B cell (primary cell): ENCODE results near the gene DENND1A. TPM values are rescaled to one million over a fixed set of nuclear protein-coding genes. Genes with fewer than 3 reads are reported as not detected.

Source experiments
- ATAC-seq: fragments of 200-7000 bp; cut with Tn5 transposase; one replicate; pipeline ENCODE4 v1.10.0; 2021; ENCODE audit warnings: low read depth, mild to moderate bottlenecking, moderate number of reproducible peaks, moderate library complexity
- CTCF ChIA-PET: fragments of 350-600 bp; sonication (Branson Sonifier 250); formaldehyde crosslinking; loops from one replicate; lab custom pipeline; 2021; ENCODE audit warnings: antibody characterized with exemption, inconsistent platforms; lab: Charles Lee
- POLR2A ChIA-PET: fragments of 350-600 bp; sonication (Branson Sonifier 250); formaldehyde crosslinking; loops from one replicate; lab custom pipeline; 2021; ENCODE audit warnings: antibody characterized with exemption; lab: Charles Lee
- DNase-seq: peaks from one replicate; pipeline ENCODE4 v3.0.0; 2013
- H2AFZ ChIP-seq: 2 replicates; pipeline ENCODE4 v1.6.1; 2012; ENCODE audit warnings: mild to moderate bottlenecking, low read depth, low read length; ENCODE audit not compliant: insufficient read depth, poor library complexity, severe bottlenecking
- H3K27ac ChIP-seq, 2 donors: 1 replicate in 1 of 2; 2 replicates in 1 of 2; pipeline ENCODE4 v1.5.1; 2012 to 2013; ENCODE audit warnings: low read length in 2 of 2, mild to moderate bottlenecking in 2 of 2, moderate library complexity in 1 of 2
- H3K27me3 ChIP-seq, 4 experiments: fragments of 200-600 bp in 1 of 4; sonication (generic) in 1 of 4; replicated peaks in 1 of 4; 1 replicate in 2 of 4; 2 replicates in 2 of 4; pipeline versions ENCODE4 v1.6.1 to v1.7.0; 2013 to 2016; ENCODE audit warnings: low read length in 3 of 4, mild to moderate bottlenecking in 2 of 4, mixed read lengths in 1 of 4, moderate library complexity in 1 of 4; ENCODE audit not compliant: insufficient read depth in 4 of 4, control insufficient read depth in 3 of 4; ENCODE audit errors: control extremely low read depth in 1 of 4
- H3K36me3 ChIP-seq, 2 experiments: replicated peaks in 1 of 2; 1 replicate in 1 of 2; 2 replicates in 1 of 2; pipeline versions ENCODE4 v1.6.1 to v1.7.1; 2013; ENCODE audit warnings: low read length in 1 of 2; ENCODE audit not compliant: insufficient read depth in 2 of 2, control insufficient read depth in 1 of 2; ENCODE audit errors: control extremely low read depth in 1 of 2, extremely low read depth in 1 of 2
- H3K4me1 ChIP-seq, 2 donors: fragments of 200-600 bp in 1 of 2; sonication (generic) in 1 of 2; 1 replicate in 1 of 2; 2 replicates in 1 of 2; pipeline versions ENCODE4 v1.5.1 to v1.6.1; 2013 to 2017; ENCODE audit warnings: low read length in 2 of 2; ENCODE audit not compliant: control insufficient read depth in 2 of 2, insufficient read depth in 2 of 2
- H3K4me2 ChIP-seq: replicated peaks from 2 replicates; pipeline ENCODE3; 2012; ENCODE audit warnings: mild to moderate bottlenecking, low read depth, low read length; ENCODE audit not compliant: poor library complexity, severe bottlenecking
- H3K4me3 ChIP-seq, 5 experiments: fragments of 200-600 bp in 1 of 5; sonication (generic) in 1 of 5; 1 replicate in 3 of 5; 2 replicates in 2 of 5; pipeline versions ENCODE4 v1.5.1 to v1.7.0; 2011 to 2016; ENCODE audit warnings: low read length in 4 of 5, mild to moderate bottlenecking in 4 of 5, low read depth in 2 of 5, control low read depth in 1 of 5, moderate library complexity in 1 of 5; ENCODE audit not compliant: insufficient read depth in 1 of 5; ENCODE audit errors: control extremely low read depth in 1 of 5, extremely low read depth in 1 of 5
- H3K79me2 ChIP-seq: fragments of 200-600 bp; sonication (generic); one replicate; pipeline ENCODE4 v1.6.0; 2016; ENCODE audit warnings: low read length; ENCODE audit not compliant: control insufficient read depth, insufficient read depth
- H3K9ac ChIP-seq: fragments of 200-600 bp; sonication (generic); 2 replicates; pipeline ENCODE4 v1.6.1; 2017; ENCODE audit warnings: mild to moderate bottlenecking, low read length, moderate library complexity
- H3K9me3 ChIP-seq, 3 donors: one replicate each; pipeline versions ENCODE4 v1.6.1 to v1.7.1; 2013; ENCODE audit warnings: low read length in 2 of 3; ENCODE audit not compliant: control insufficient read depth in 2 of 3, insufficient read depth in 1 of 3; ENCODE audit errors: control extremely low read depth in 1 of 3
- H4K20me1 ChIP-seq: 2 replicates; pipeline ENCODE4 v1.6.0; 2012; ENCODE audit warnings: mild to moderate bottlenecking, low read length; ENCODE audit not compliant: insufficient read depth, control insufficient read depth, poor library complexity, severe bottlenecking
- H3K27ac Mint-ChIP-seq: one replicate; pipeline ENCODE4 v1.8.0; 2021; ENCODE audit warnings: mixed read lengths
- H3K27me3 Mint-ChIP-seq: one replicate; pipeline ENCODE4 v1.8.0; 2021; ENCODE audit warnings: mixed read lengths
- H3K4me1 Mint-ChIP-seq: one replicate; pipeline ENCODE4 v1.8.0; 2021; ENCODE audit warnings: mixed read lengths
- H3K4me3 Mint-ChIP-seq: one replicate; pipeline ENCODE4 v1.8.0; 2021; ENCODE audit warnings: mixed read lengths
- H3K9me3 Mint-ChIP-seq: one replicate; pipeline ENCODE4 v1.8.0; 2022; ENCODE audit warnings: mixed read lengths; ENCODE audit not compliant: insufficient read depth
- CTCF ChIP-seq: fragments of 200-600 bp; IDR thresholded peaks from one replicate; pipeline ENCODE4 v1.8.0; 2022; ENCODE audit warnings: antibody characterized with exemption, mild to moderate bottlenecking
- EZH2 ChIP-seq: IDR thresholded peaks from 2 replicates; pipeline ENCODE4 v1.6.1; 2012; ENCODE audit warnings: borderline replicate concordance, low read depth, mild to moderate bottlenecking, moderate library complexity, low read length; ENCODE audit not compliant: insufficient read depth, poor library complexity, severe bottlenecking
- WGBS: methylation state at CpG from one replicate; pipeline ENCODE4 v1.1.5; 2013; ENCODE audit warnings: missing lambda C conversion rate; ENCODE audit not compliant: insufficient coverage; 5-methylcytosine and 5-hydroxymethylcytosine counted together
- intact Hi-C: fragments of 100-400 bp; cut with micrococcal nuclease; formaldehyde crosslinking; loops from one replicate; pipeline ENCODE4 v1.10.0; 2022
- polyA plus RNA-seq: library from polyadenylated mRNA; depleted of rRNA; stranded (reverse); fragments of >200 nt; gene quantifications from 2 replicates; pipeline ENCODE4 v1.2.3, GENCODE V29; 2012
- total RNA-seq, 2 donors: library from RNA; stranded (reverse); fragments of 120-200 nt in 1 of 2; gene quantifications; 1 replicate in 1 of 2; 2 replicates in 1 of 2; pipeline versions ENCODE4 v1.2.3 to v1.2.4, GENCODE V29; 2013 to 2022

The DENND1A gene
- total and polyA plus RNA-seq, 2 donors (not counting 1 experiment from before 2014, with no cell fraction given), result 10.8 to 26.0 TPM

- H3K4me3 Mint-ChIP-seq, result no peak overlapping the region
- no peaks in the 10 kb centered on the region for H3K27me3 Mint-ChIP-seq
- Histone ChIP-seq H3K4me3 (no peak overlapping the region), H3K79me2 (peaks cover 23% of the 10 kb centered on the region), H3K27ac (peak overlapping the region in 1 of 2 donors; percentile 61), H3K27me3 (no peaks in the 10 kb centered on the region), H2AFZ (peak overlapping the region; percentile 56), H4K20me1 (no peaks in the 10 kb centered on the region), H3K4me2 (no peak overlapping the region), H3K36me3 (no peaks in the 10 kb centered on the region), H3K9ac (no peak overlapping the region), H3K4me1 (peaks cover 60 to 80% of the 10 kb centered on the region in 2 donors), H3K9me3 (peaks cover 0 to 7% (median 0%) of the 10 kb centered on the region in 3 donors)
- H3K9me3 Mint-ChIP-seq, result no peaks in the 10 kb centered on the region
- no peak for ATAC-seq
- DNase-seq, result no peak
- intact Hi-C loops, result loop anchor here (10.0 kb wide), 1 partner anchor 441 kb away; the partner anchor contains the start of gene RC3H2
- POLR2A ChIA-PET, result interaction anchor here (0.6 kb wide), 1 partner anchor 149 kb away, joined by 6 read pairs; no protein-coding TSS in a partner anchor
- H3K27ac Mint-ChIP-seq, result peak overlapping the region; percentile 73
- WGBS, result 78% methylated on average over 9 of the region's 9 CpGs
- CTCF ChIA-PET, result interaction anchor here (1.2 to 1.8 kb wide), 5 partner anchors 8 to 263 kb away, joined by 3 to 8 read pairs (median 4); no protein-coding TSS in a partner anchor
- TF ChIP-seq EZH2 (no peak), CTCF (no peak)
- peaks cover 49% of the 10 kb centered on the region for H3K4me1 Mint-ChIP-seq
Observed at GRCh38 chr9:123346026-123346425, 583.9 kb downstream of the DENND1A start.

- H3K9ac ChIP-seq, result no peak overlapping the region
- WGBS, result 56% methylated on average over 3 of the region's 6 CpGs
- H3K4me1 ChIP-seq, result peaks cover 65 to 85% of the 10 kb centered on the region in 2 donors
- H3K4me3 Mint-ChIP-seq, result no peak overlapping the region
- no peak overlapping the region for H3K4me3 ChIP-seq
- CTCF ChIA-PET, result interaction anchor here (0.6 to 1.8 kb wide), 7 partner anchors 9 to 268 kb away, joined by 3 to 8 read pairs (median 4); no protein-coding TSS in a partner anchor
- no peaks in the 10 kb centered on the region for H3K9me3 Mint-ChIP-seq
- peaks cover 23% of the 10 kb centered on the region for H3K79me2 ChIP-seq
- no peaks in the 10 kb centered on the region for H4K20me1 ChIP-seq
- H3K27me3 Mint-ChIP-seq, result no peaks in the 10 kb centered on the region
- TF ChIP-seq EZH2 (no peak), CTCF (no peak)
- DNase-seq, result no peak
- POLR2A ChIA-PET, result interaction anchor here (0.6 to 1.8 kb wide), 3 partner anchors 11 to 148 kb away, joined by 3 to 7 read pairs (median 6); no protein-coding TSS in a partner anchor
- peaks cover 0 to 7% (median 0%) of the 10 kb centered on the region in 3 donors for H3K9me3 ChIP-seq
- no peak overlapping the region for H3K4me2 ChIP-seq
- peak overlapping the region; percentile 73 for H3K27ac Mint-ChIP-seq
- ATAC-seq, result no peak
- intact Hi-C loops, result loop anchor here (10.0 kb wide), 1 partner anchor 441 kb away; the partner anchor contains the start of gene RC3H2
- H3K36me3 ChIP-seq, result no peaks in the 10 kb centered on the region
- peaks cover 54% of the 10 kb centered on the region for H3K4me1 Mint-ChIP-seq
- H3K27me3 ChIP-seq, result no peaks in the 10 kb centered on the region
- peak overlapping the region; percentile 56 for H2AFZ ChIP-seq
- H3K27ac ChIP-seq, result peak overlapping the region in 1 of 2 donors; percentile 61
Observed at GRCh38 chr9:123345567-123345955, 584.4 kb downstream of the DENND1A start.
